H9 (cell line): ENCODE results near the gene NCKAP5. TPM values are rescaled to one million over a fixed set of nuclear protein-coding genes. Genes with fewer than 3 reads are reported as not detected.

ENCODE experiments used
- DNase-seq: peaks from one replicate; pipeline ENCODE4 v3.0.0-alpha.2; 2017
- H2AFZ ChIP-seq: one replicate; pipeline ENCODE4 v1.6.1; 2013; ENCODE audit warnings: mild to moderate bottlenecking, low read length, control low read depth, moderate library complexity
- H2AK5ac ChIP-seq: 2 replicates; pipeline ENCODE4 v1.6.1; 2013; ENCODE audit warnings: low read length, control low read depth, mixed read lengths; ENCODE audit not compliant: insufficient read length
- H2BK120ac ChIP-seq: one replicate; pipeline ENCODE4 v1.6.1; 2013; ENCODE audit warnings: low read depth, mild to moderate bottlenecking, low read length, control low read depth, inconsistent platforms; ENCODE audit not compliant: poor library complexity, severe bottlenecking
- H2BK12ac ChIP-seq: 2 replicates; pipeline ENCODE4 v1.6.1; 2013; ENCODE audit warnings: low read length, control low read depth, mixed read lengths, low read depth; ENCODE audit not compliant: insufficient read length
- H2BK15ac ChIP-seq: 2 replicates; pipeline ENCODE4 v1.6.1; 2013; ENCODE audit warnings: low read depth, low read length, control low read depth
- H2BK20ac ChIP-seq: one replicate; pipeline ENCODE4 v1.6.1; 2013; ENCODE audit warnings: low read depth, mild to moderate bottlenecking, low read length, control low read depth, inconsistent platforms; ENCODE audit not compliant: poor library complexity, severe bottlenecking
- H2BK5ac ChIP-seq: 2 replicates; pipeline ENCODE4 v1.6.1; 2013; ENCODE audit warnings: low read length, control low read depth, mixed read lengths; ENCODE audit not compliant: insufficient read length
- H3K14ac ChIP-seq: 2 replicates; pipeline ENCODE4 v1.6.1; 2013; ENCODE audit warnings: low read length, control low read depth; ENCODE audit not compliant: insufficient read depth
- H3K18ac ChIP-seq: 2 replicates; pipeline ENCODE4 v1.6.1; 2013; ENCODE audit warnings: low read depth, mild to moderate bottlenecking, mixed read lengths, low read length, control low read depth; ENCODE audit not compliant: insufficient read length
- H3K23ac ChIP-seq: 2 replicates; pipeline ENCODE4 v1.6.1; 2013; ENCODE audit warnings: low read length, control low read depth, mixed read lengths, low read depth; ENCODE audit not compliant: insufficient read length
- H3K23me2 ChIP-seq: 2 replicates; pipeline ENCODE4 v1.6.1; 2013; ENCODE audit warnings: low read depth, mild to moderate bottlenecking, mixed read lengths, low read length, control low read depth; ENCODE audit not compliant: insufficient read length, poor library complexity, severe bottlenecking
- H3K27ac ChIP-seq: 2 replicates; pipeline ENCODE4 v1.5.1; 2013; ENCODE audit warnings: low read length, control low read depth, mixed read lengths, low read depth; ENCODE audit not compliant: insufficient read length
- H3K27me3 ChIP-seq: 2 replicates; pipeline ENCODE4 v1.6.1; 2013; ENCODE audit warnings: low read length, control low read depth, inconsistent platforms; ENCODE audit not compliant: insufficient read depth
- H3K4ac ChIP-seq: 2 replicates; pipeline ENCODE4 v1.6.1; 2013; ENCODE audit warnings: low read depth, mild to moderate bottlenecking, control low read depth, inconsistent platforms, low read length, moderate library complexity
- H3K4me1 ChIP-seq: 2 replicates; pipeline ENCODE4 v1.6.1; 2013; ENCODE audit warnings: low read length, control low read depth, inconsistent platforms; ENCODE audit not compliant: insufficient read depth
- H3K4me2 ChIP-seq: 2 replicates; pipeline ENCODE4 v1.6.1; 2013; ENCODE audit warnings: low read length, control low read depth, mixed read lengths; ENCODE audit not compliant: insufficient read length, insufficient read depth
- H3K56ac ChIP-seq: 2 replicates; pipeline ENCODE4 v1.6.1; 2013; ENCODE audit warnings: low read depth, mild to moderate bottlenecking, mixed read lengths, low read length, control low read depth; ENCODE audit not compliant: insufficient read length
- H3K79me1 ChIP-seq: 2 replicates; pipeline ENCODE4 v1.6.1; 2013; ENCODE audit warnings: low read depth, mild to moderate bottlenecking, moderate library complexity, low read length, control low read depth, inconsistent platforms; ENCODE audit not compliant: insufficient read depth, poor library complexity, severe bottlenecking
- H3K79me2 ChIP-seq: 2 replicates; pipeline ENCODE4 v1.6.1; 2013; ENCODE audit warnings: low read length, control low read depth, inconsistent platforms; ENCODE audit not compliant: insufficient read depth
- H3K9ac ChIP-seq: 2 replicates; pipeline ENCODE4 v1.6.1; 2013; ENCODE audit warnings: low read length, control low read depth, mixed read lengths; ENCODE audit not compliant: insufficient read length; ENCODE audit errors: extremely low read depth
- H3K9me3 ChIP-seq: one replicate; pipeline ENCODE4 v1.6.1; 2013; ENCODE audit warnings: low read depth, low read length, inconsistent platforms; ENCODE audit not compliant: control insufficient read depth
- H3T11ph ChIP-seq: one replicate; pipeline ENCODE4 v1.6.1; 2013; ENCODE audit warnings: mild to moderate bottlenecking, low read length, control low read depth, inconsistent platforms
- H4K20me1 ChIP-seq: one replicate; pipeline ENCODE4 v1.6.1; 2013; ENCODE audit not compliant: control insufficient read depth, insufficient read length, insufficient read depth
- H4K5ac ChIP-seq: 2 replicates; pipeline ENCODE4 v1.6.1; 2013; ENCODE audit warnings: low read depth, mild to moderate bottlenecking, mixed read lengths, low read length, control low read depth; ENCODE audit not compliant: insufficient read length
- H4K8ac ChIP-seq: replicated peaks from 2 replicates; pipeline ENCODE4 v1.6.1; 2013; ENCODE audit warnings: low read length, control low read depth, mixed read lengths, low read depth; ENCODE audit not compliant: insufficient read length
- H4K91ac ChIP-seq: 2 replicates; pipeline ENCODE4 v1.6.1; 2013; ENCODE audit warnings: low read depth, mild to moderate bottlenecking, moderate library complexity, mixed read lengths, low read length, control low read depth; ENCODE audit not compliant: insufficient read length
- H3K27ac Mint-ChIP-seq, 3 experiments: 2 replicates in 2 of 3; 3 replicates in 1 of 3; pipeline ENCODE4 v1.8.0; 2020 to 2021; ENCODE audit warnings: mixed read lengths in 3 of 3, mild to moderate bottlenecking in 1 of 3, moderate library complexity in 1 of 3
- H3K27me3 Mint-ChIP-seq: 2 replicates; pipeline ENCODE4 v1.8.0; 2021; ENCODE audit warnings: low read depth, mild to moderate bottlenecking, moderate library complexity, mixed read lengths
- H3K36me3 Mint-ChIP-seq, 3 experiments: 2 replicates in 2 of 3; 3 replicates in 1 of 3; pipeline ENCODE4 v1.8.0; 2020 to 2021; ENCODE audit warnings: low read depth in 3 of 3, mixed read lengths in 3 of 3; ENCODE audit not compliant: insufficient read depth in 1 of 3
- H3K4me1 Mint-ChIP-seq, 2 experiments: 2 replicates each; pipeline ENCODE4 v1.8.0; 2020; ENCODE audit warnings: mixed read lengths in 2 of 2
- H3K4me3 Mint-ChIP-seq, 2 experiments: 2 replicates in 1 of 2; 3 replicates in 1 of 2; pipeline ENCODE4 v1.8.0; 2020 to 2021; ENCODE audit warnings: mild to moderate bottlenecking in 2 of 2, mixed read lengths in 2 of 2, moderate library complexity in 1 of 2
- H3K9me3 Mint-ChIP-seq, 2 experiments: 2 replicates in 1 of 2; 3 replicates in 1 of 2; pipeline ENCODE4 v1.8.0; 2020; ENCODE audit warnings: mild to moderate bottlenecking in 2 of 2, mixed read lengths in 2 of 2, moderate library complexity in 1 of 2
- WGBS: extraction: QIAGEN DNeasy Blood & Tissue Kit; methylation state at CpG from one replicate; pipeline ENCODE4 v1.1.7; 2013; ENCODE audit warnings: missing lambda C conversion rate, low lambda C conversion rate, mixed read lengths; ENCODE audit not compliant: insufficient read length; ENCODE audit errors: extremely low coverage; 5-methylcytosine and 5-hydroxymethylcytosine counted together
- total RNA-seq: library from RNA; stranded (reverse); gene quantifications from 2 replicates; pipeline ENCODE4 v1.2.1, GENCODE V29; 2021
- TF ChIP-seq, protein P1 (sequence below): fragments of 200-600 bp; sonication (generic); conservative IDR thresholded peaks from 3 replicates; pipeline ENCODE4 v1.8.0; 2021; ENCODE audit warnings: antibody characterized with exemption, mild to moderate bottlenecking

NCKAP5 gene
- total RNA-seq, 1 experiment from 2014 or later, result 0.26 TPM

GRCh38 chr2:133442393-133442792 is 125.9 kb downstream of the NCKAP5 start:
- no peak overlapping the region for H2AFZ ChIP-seq
- peaks cover 8 to 9% of the 10 kb centered on the region in 2 experiments for H3K4me1 Mint-ChIP-seq
- H2BK5ac ChIP-seq, result no peak overlapping the region
- no peak overlapping the region for H2AK5ac ChIP-seq
- TF ChIP-seq, protein P1, sequence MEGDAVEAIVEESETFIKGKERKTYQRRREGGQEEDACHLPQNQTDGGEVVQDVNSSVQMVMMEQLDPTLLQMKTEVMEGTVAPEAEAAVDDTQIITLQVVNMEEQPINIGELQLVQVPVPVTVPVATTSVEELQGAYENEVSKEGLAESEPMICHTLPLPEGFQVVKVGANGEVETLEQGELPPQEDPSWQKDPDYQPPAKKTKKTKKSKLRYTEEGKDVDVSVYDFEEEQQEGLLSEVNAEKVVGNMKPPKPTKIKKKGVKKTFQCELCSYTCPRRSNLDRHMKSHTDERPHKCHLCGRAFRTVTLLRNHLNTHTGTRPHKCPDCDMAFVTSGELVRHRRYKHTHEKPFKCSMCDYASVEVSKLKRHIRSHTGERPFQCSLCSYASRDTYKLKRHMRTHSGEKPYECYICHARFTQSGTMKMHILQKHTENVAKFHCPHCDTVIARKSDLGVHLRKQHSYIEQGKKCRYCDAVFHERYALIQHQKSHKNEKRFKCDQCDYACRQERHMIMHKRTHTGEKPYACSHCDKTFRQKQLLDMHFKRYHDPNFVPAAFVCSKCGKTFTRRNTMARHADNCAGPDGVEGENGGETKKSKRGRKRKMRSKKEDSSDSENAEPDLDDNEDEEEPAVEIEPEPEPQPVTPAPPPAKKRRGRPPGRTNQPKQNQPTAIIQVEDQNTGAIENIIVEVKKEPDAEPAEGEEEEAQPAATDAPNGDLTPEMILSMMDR, result no peak
- no peaks in the 10 kb centered on the region for H3K79me1 ChIP-seq
- H3K23ac ChIP-seq, result no peak overlapping the region
- no peak overlapping the region for H2BK120ac ChIP-seq
- no peak overlapping the region for H3T11ph ChIP-seq
- no peak overlapping the region for H2BK12ac ChIP-seq
- H3K9me3 Mint-ChIP-seq, result no peaks in the 10 kb centered on the region; a peak in 1 of 5 replicates
- H3K27me3 ChIP-seq, result no peaks in the 10 kb centered on the region
- H3K4me1 ChIP-seq, result no peaks in the 10 kb centered on the region
- no peaks in the 10 kb centered on the region for H3K79me2 ChIP-seq
- no peaks in the 10 kb centered on the region for H4K20me1 ChIP-seq
- no peaks in the 10 kb centered on the region for H3K36me3 Mint-ChIP-seq
- H3K56ac ChIP-seq, result no peak overlapping the region
- H3K4ac ChIP-seq, result no peak overlapping the region
- H3K27ac Mint-ChIP-seq, result no peak overlapping the region
- no peak overlapping the region for H2BK15ac ChIP-seq
- no peak overlapping the region for H3K9ac ChIP-seq
- H3K27ac ChIP-seq, result no peak overlapping the region
- no peak for DNase-seq
- H4K8ac ChIP-seq, result no peak overlapping the region
- no peak overlapping the region for H3K14ac ChIP-seq
- no peak overlapping the region for H4K91ac ChIP-seq
- H3K4me2 ChIP-seq, result no peak overlapping the region
- no peak overlapping the region for H2BK20ac ChIP-seq
- no peak overlapping the region for H4K5ac ChIP-seq
- no peak overlapping the region for H3K4me3 Mint-ChIP-seq
- no peaks in the 10 kb centered on the region for H3K9me3 ChIP-seq
- H3K27me3 Mint-ChIP-seq, result peaks cover 5% of the 10 kb centered on the region; the same call in 1 of the 2 replicates
- no peak overlapping the region for H3K18ac ChIP-seq
- WGBS, result no CpG with 5 or more reads among the region's 2 CpGs
- no peaks in the 10 kb centered on the region for H3K23me2 ChIP-seq
